ENCODE data around the gene BBOF1.

BBOF1 gene

GRCh38 chr14:74022346-74022745 lies 3.2 kb downstream of the BBOF1 start:
- peaks cover 3% of the 10 kb centered on the region for H3K79me1 ChIP-seq (replicated peaks; ENCODE audit: low read length, poor library complexity, severe bottlenecking)
- no peak overlapping the region for H3K27ac ChIP-seq (ENCODE audit: low read length, poor library complexity, severe bottlenecking)
- H3K9ac ChIP-seq (ENCODE audit: low read length) = no peak overlapping the region
- H3K4me1 ChIP-seq (ENCODE audit: control insufficient read depth, insufficient read depth, low read depth, low read length) = peaks cover 4% of the 10 kb centered on the region
- no peak overlapping the region for H2BK5ac ChIP-seq (ENCODE audit: low read depth, low read length, poor library complexity, severe bottlenecking)
- no peak overlapping the region for H2AFZ ChIP-seq (ENCODE audit: low read depth, low read length)
- H3K23ac ChIP-seq (ENCODE audit: low read length in 2 of 2) = no peak overlapping the region
- H2BK120ac ChIP-seq (ENCODE audit: low read depth, low read length) = no peak overlapping the region
- H3K14ac ChIP-seq (ENCODE audit: low read length in 2 of 2) = no peak overlapping the region
- H4K91ac ChIP-seq (ENCODE audit: low read length) = no peak overlapping the region
- H3K4ac ChIP-seq (ENCODE audit: low read depth in 1 of 2, low read length in 2 of 2) = no peak overlapping the region
- no peak overlapping the region for H3K4me3 ChIP-seq (ENCODE audit: insufficient read depth in 1 of 2, low read depth in 1 of 2, low read length in 2 of 2)
- no peaks in the 10 kb centered on the region for H3K9me3 ChIP-seq (ENCODE audit: control insufficient read depth, low read length)
- no peak for DNase-seq
- no peak overlapping the region for H2AK5ac ChIP-seq (ENCODE audit: low read length, severe bottlenecking)
- H3K18ac ChIP-seq (ENCODE audit: low read depth in 1 of 2, low read length in 2 of 2) = no peak overlapping the region
- H3K27me3 ChIP-seq (ENCODE audit: control insufficient read depth in 1 of 2, insufficient read depth in 1 of 2, low read length in 2 of 2) = no peaks in the 10 kb centered on the region
- H2BK12ac ChIP-seq (ENCODE audit: low read length in 2 of 2) = no peak overlapping the region
- H3K36me3 ChIP-seq (ENCODE audit: control insufficient read depth in 1 of 2, insufficient read depth in 2 of 2, low read depth in 1 of 2, low read length in 2 of 2) = no peaks in the 10 kb centered on the region
- H3K4me2 ChIP-seq (ENCODE audit: low read length, poor library complexity, severe bottlenecking) = no peak overlapping the region
- 97% methylated on average over 3 of the region's 4 CpGs for WGBS
- no peak overlapping the region for H4K8ac ChIP-seq (ENCODE audit: low read length)
- H2BK15ac ChIP-seq (ENCODE audit: low read depth, poor library complexity, severe bottlenecking) = no peak overlapping the region

DNA sequence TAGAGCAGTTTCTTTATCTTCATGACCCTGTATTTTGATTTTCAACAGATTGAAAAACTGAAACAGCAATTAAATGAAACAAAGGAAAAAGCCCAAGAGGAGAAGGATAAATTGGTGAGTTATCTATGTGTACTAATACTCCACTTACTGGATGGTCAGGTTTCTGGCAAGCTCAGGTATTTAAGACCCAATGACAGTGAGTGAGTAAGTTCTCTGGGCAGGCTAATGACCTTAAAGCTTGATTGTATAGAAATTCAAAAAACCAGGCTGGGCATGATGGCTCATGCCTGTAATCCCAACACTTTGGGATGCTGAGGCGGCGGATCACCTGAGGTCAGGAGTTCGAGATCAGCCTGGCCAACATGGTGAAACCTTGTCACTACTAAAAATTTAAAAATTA lies 10.0 kb downstream of the BBOF1 start:
- H2AK5ac ChIP-seq (ENCODE audit: low read length, severe bottlenecking) = no peak overlapping the region

DNA sequence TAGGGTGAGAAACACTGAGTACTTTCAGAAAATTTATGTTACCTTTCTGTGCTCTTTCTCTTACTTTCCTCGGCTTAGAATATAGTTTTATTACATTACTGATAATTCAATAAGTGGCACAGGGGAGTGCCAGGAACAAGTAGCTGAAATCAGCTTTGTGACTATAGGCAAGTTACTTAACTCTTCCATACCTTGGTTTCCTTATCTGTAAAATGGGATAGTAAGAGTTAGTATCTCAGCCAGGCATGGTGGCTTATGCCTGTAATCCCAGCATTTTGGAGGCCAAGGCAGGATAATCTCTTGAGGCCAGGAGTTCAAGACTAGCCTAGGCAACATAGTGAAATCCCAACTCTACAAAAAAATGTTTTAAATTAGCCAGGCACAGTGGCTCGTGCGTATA lies 15.4 kb downstream of the BBOF1 start:
- Histone ChIP-seq H2BK120ac (ENCODE audit: low read depth, low read length) (no peak overlapping the region), H3K18ac (ENCODE audit: low read depth in 1 of 2, low read length in 2 of 2) (no peak overlapping the region), H3K4me2 (ENCODE audit: low read length, poor library complexity, severe bottlenecking) (no peak overlapping the region), H3K27ac (ENCODE audit: low read length, poor library complexity, severe bottlenecking) (no peak overlapping the region), H3K4ac (ENCODE audit: low read depth in 1 of 2, low read length in 2 of 2) (no peak overlapping the region), H2BK12ac (ENCODE audit: low read length in 2 of 2) (no peak overlapping the region), H3K4me1 (ENCODE audit: control insufficient read depth, insufficient read depth, low read depth, low read length) (peaks cover 1% of the 10 kb centered on the region), H2AFZ (ENCODE audit: low read depth, low read length) (no peak overlapping the region), H4K8ac (ENCODE audit: low read length) (no peak overlapping the region), H3K9me3 (ENCODE audit: control insufficient read depth, low read length) (no peaks in the 10 kb centered on the region), H3K4me3 (ENCODE audit: insufficient read depth in 1 of 2, low read depth in 1 of 2, low read length in 2 of 2) (no peak overlapping the region), H3K79me1 (replicated peaks; ENCODE audit: low read length, poor library complexity, severe bottlenecking) (no peaks in the 10 kb centered on the region), H4K91ac (ENCODE audit: low read length) (no peak overlapping the region), H3K9ac (ENCODE audit: low read length) (no peak overlapping the region), H3K36me3 (ENCODE audit: control insufficient read depth in 1 of 2, insufficient read depth in 2 of 2, low read depth in 1 of 2, low read length in 2 of 2) (peaks cover 0 to 13% of the 10 kb centered on the region in 2 experiments), H3K27me3 (ENCODE audit: control insufficient read depth in 1 of 2, insufficient read depth in 1 of 2, low read length in 2 of 2) (no peaks in the 10 kb centered on the region), H2AK5ac (ENCODE audit: low read length, severe bottlenecking) (no peak overlapping the region), H3K14ac (ENCODE audit: low read length in 2 of 2) (no peak overlapping the region), H2BK15ac (ENCODE audit: low read depth, poor library complexity, severe bottlenecking) (no peak overlapping the region), H2BK5ac (ENCODE audit: low read depth, low read length, poor library complexity, severe bottlenecking) (no peak overlapping the region), H3K23ac (ENCODE audit: low read length in 2 of 2) (no peak overlapping the region)
- DNase-seq = no peak
- 65% methylated on average over 2 of the region's 3 CpGs for WGBS

More for the DNA sequence above, 10.0 kb downstream of the BBOF1 start:
- H2BK15ac ChIP-seq (ENCODE audit: low read depth, poor library complexity, severe bottlenecking) = no peak overlapping the region
- no peak overlapping the region for H3K4me3 ChIP-seq (ENCODE audit: insufficient read depth in 1 of 2, low read depth in 1 of 2, low read length in 2 of 2)
- no peak overlapping the region for H2BK12ac ChIP-seq (ENCODE audit: low read length in 2 of 2)
- H3K4me2 ChIP-seq (ENCODE audit: low read length, poor library complexity, severe bottlenecking) = no peak overlapping the region
- WGBS = 96% methylated on average over 3 of the region's 3 CpGs
- H3K36me3 ChIP-seq (ENCODE audit: control insufficient read depth in 1 of 2, insufficient read depth in 2 of 2, low read depth in 1 of 2, low read length in 2 of 2) = peaks cover 0 to 6% of the 10 kb centered on the region in 2 experiments
- no peak overlapping the region for H4K91ac ChIP-seq (ENCODE audit: low read length)
- no peak overlapping the region for H2BK5ac ChIP-seq (ENCODE audit: low read depth, low read length, poor library complexity, severe bottlenecking)
- no peak overlapping the region for H2AFZ ChIP-seq (ENCODE audit: low read depth, low read length)
- H3K23ac ChIP-seq (ENCODE audit: low read length in 2 of 2) = no peak overlapping the region
- no peak overlapping the region for H3K4ac ChIP-seq (ENCODE audit: low read depth in 1 of 2, low read length in 2 of 2)
- H4K8ac ChIP-seq (ENCODE audit: low read length) = no peak overlapping the region
- H3K4me1 ChIP-seq (ENCODE audit: control insufficient read depth, insufficient read depth, low read depth, low read length) = no peaks in the 10 kb centered on the region
- H3K27ac ChIP-seq (ENCODE audit: low read length, poor library complexity, severe bottlenecking) = no peak overlapping the region
- H2BK120ac ChIP-seq (ENCODE audit: low read depth, low read length) = no peak overlapping the region
- H3K79me1 ChIP-seq (replicated peaks; ENCODE audit: low read length, poor library complexity, severe bottlenecking) = no peaks in the 10 kb centered on the region
- H3K18ac ChIP-seq (ENCODE audit: low read depth in 1 of 2, low read length in 2 of 2) = no peak overlapping the region
- no peak overlapping the region for H3K14ac ChIP-seq (ENCODE audit: low read length in 2 of 2)
- no peak overlapping the region for H3K9ac ChIP-seq (ENCODE audit: low read length)
- DNase-seq = no peak
- H3K9me3 ChIP-seq (ENCODE audit: control insufficient read depth, low read length) = no peaks in the 10 kb centered on the region
- H3K27me3 ChIP-seq (ENCODE audit: control insufficient read depth in 1 of 2, insufficient read depth in 1 of 2, low read length in 2 of 2) = no peaks in the 10 kb centered on the region

GRCh38 chr14:74035556-74035955 lies 16.4 kb downstream of the BBOF1 start:
- H4K91ac ChIP-seq (ENCODE audit: low read length) = no peak overlapping the region

More at GRCh38 chr14:74035556-74035955, 16.4 kb downstream of the BBOF1 start:
- Histone ChIP-seq H3K14ac (ENCODE audit: low read length in 2 of 2) (no peak overlapping the region), H3K4me3 (ENCODE audit: insufficient read depth in 1 of 2, low read depth in 1 of 2, low read length in 2 of 2) (no peak overlapping the region), H2AFZ (ENCODE audit: low read depth, low read length) (no peak overlapping the region), H3K36me3 (ENCODE audit: control insufficient read depth in 1 of 2, insufficient read depth in 2 of 2, low read depth in 1 of 2, low read length in 2 of 2) (peaks cover 0 to 16% of the 10 kb centered on the region in 2 experiments), H2BK15ac (ENCODE audit: low read depth, poor library complexity, severe bottlenecking) (no peak overlapping the region), H3K4me2 (ENCODE audit: low read length, poor library complexity, severe bottlenecking) (no peak overlapping the region), H3K4ac (ENCODE audit: low read depth in 1 of 2, low read length in 2 of 2) (no peak overlapping the region), H3K9me3 (ENCODE audit: control insufficient read depth, low read length) (no peaks in the 10 kb centered on the region), H3K23ac (ENCODE audit: low read length in 2 of 2) (no peak overlapping the region), H3K27ac (ENCODE audit: low read length, poor library complexity, severe bottlenecking) (no peak overlapping the region), H2AK5ac (ENCODE audit: low read length, severe bottlenecking) (no peak overlapping the region), H4K8ac (ENCODE audit: low read length) (no peak overlapping the region), H3K4me1 (ENCODE audit: control insufficient read depth, insufficient read depth, low read depth, low read length) (peaks cover 1% of the 10 kb centered on the region), H3K18ac (ENCODE audit: low read depth in 1 of 2, low read length in 2 of 2) (no peak overlapping the region), H2BK5ac (ENCODE audit: low read depth, low read length, poor library complexity, severe bottlenecking) (no peak overlapping the region), H2BK12ac (ENCODE audit: low read length in 2 of 2) (no peak overlapping the region), H3K27me3 (ENCODE audit: control insufficient read depth in 1 of 2, insufficient read depth in 1 of 2, low read length in 2 of 2) (no peaks in the 10 kb centered on the region), H3K9ac (ENCODE audit: low read length) (no peak overlapping the region), H3K79me1 (replicated peaks; ENCODE audit: low read length, poor library complexity, severe bottlenecking) (no peaks in the 10 kb centered on the region), H2BK120ac (ENCODE audit: low read depth, low read length) (no peak overlapping the region)
- peak; percentile 33 for DNase-seq
- 89% methylated on average over 2 of the region's 4 CpGs for WGBS

Data from mesenchymal stem cell (in vitro differentiated cells and primary cell).